Hippocampal formation (tissue), 2 donors: Measurements from ENCODE around the gene ARAP2.

Experiments used
- DNase-seq, 2 donors: peaks; one replicate each; lab custom pipeline; 2025; lab: John Stamatoyannopoulos, UW

Gene ARAP2

GRCh38 chr4:36215627-36216026 is 28.7 kb downstream of the ARAP2 start:
- no peak for DNase-seq

GRCh38 chr4:36214735-36215485 is 29.4 kb downstream of the ARAP2 start:
- no peak for DNase-seq

GRCh38 chr4:36213977-36214376 is 30.3 kb downstream of the ARAP2 start:
- peak in 1 of 2 donors; percentile 42 for DNase-seq

GRCh38 chr4:36211084-36211483 is 33.2 kb downstream of the ARAP2 start:
- no peak for DNase-seq

GRCh38 chr4:36209941-36210649 is 34.2 kb downstream of the ARAP2 start:
- peak in 1 of 2 donors; percentile 87 for DNase-seq

GRCh38 chr4:36208893-36209473 is 35.3 kb downstream of the ARAP2 start:
- DNase-seq, result peak in 1 of 2 donors; percentile 49

- peak in 1 of 2 donors; percentile 38 for DNase-seq
Observed at GRCh38 chr4:36207831-36208520, 36.3 kb downstream of the ARAP2 start.

GRCh38 chr4:36207367-36207766 is 36.9 kb downstream of the ARAP2 start:
- DNase-seq, result no peak

GRCh38 chr4:36206603-36207311 is 37.6 kb downstream of the ARAP2 start:
- no peak for DNase-seq

- no peak for DNase-seq
Observed at GRCh38 chr4:36206012-36206411, 38.3 kb downstream of the ARAP2 start.

GRCh38 chr4:36198861-36199260 is 45.5 kb downstream of the ARAP2 start:
- DNase-seq, result no peak

GRCh38 chr4:36198068-36198808 is 46.1 kb downstream of the ARAP2 start:
- no peak for DNase-seq

- no peak for DNase-seq
Observed at GRCh38 chr4:36197501-36197900, 46.8 kb downstream of the ARAP2 start.

GRCh38 chr4:36196145-36196913 is 48.0 kb downstream of the ARAP2 start:
- no peak for DNase-seq

GRCh38 chr4:36192922-36193321 is 51.4 kb downstream of the ARAP2 start:
- no peak for DNase-seq

GRCh38 chr4:36189511-36190226 is 54.6 kb downstream of the ARAP2 start:
- DNase-seq, result no peak

- DNase-seq, result peak; percentile 23 to 57
Observed at GRCh38 chr4:36187723-36188333, 56.5 kb downstream of the ARAP2 start.

- no peak for DNase-seq
Observed at GRCh38 chr4:36183665-36184393, 60.5 kb downstream of the ARAP2 start.
